HL-60/S4 treated with phorbol 12-myristate 13-acetate at 8.2 ng/mL for 4 days and 3 days (cell line): ENCODE measurements around the gene TRIM31.

Source experiments
- in situ Hi-C: fragments of 300-500 bp; cut with MboI; formaldehyde crosslinking; loops from 2 replicates; pipeline ENCODE4 v1.15.0; 2022; ENCODE audit warnings: low sequenced_read_pairs

The TRIM31 gene, protein sequence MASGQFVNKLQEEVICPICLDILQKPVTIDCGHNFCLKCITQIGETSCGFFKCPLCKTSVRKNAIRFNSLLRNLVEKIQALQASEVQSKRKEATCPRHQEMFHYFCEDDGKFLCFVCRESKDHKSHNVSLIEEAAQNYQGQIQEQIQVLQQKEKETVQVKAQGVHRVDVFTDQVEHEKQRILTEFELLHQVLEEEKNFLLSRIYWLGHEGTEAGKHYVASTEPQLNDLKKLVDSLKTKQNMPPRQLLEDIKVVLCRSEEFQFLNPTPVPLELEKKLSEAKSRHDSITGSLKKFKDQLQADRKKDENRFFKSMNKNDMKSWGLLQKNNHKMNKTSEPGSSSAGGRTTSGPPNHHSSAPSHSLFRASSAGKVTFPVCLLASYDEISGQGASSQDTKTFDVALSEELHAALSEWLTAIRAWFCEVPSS

GRCh38 chr6:30113003-30113759, at the start of gene TRIM31:
Gene TRIM31 (minus strand): TSS chr6:30113090. CDS start chr6:30112805, 285 bp downstream.
- in situ Hi-C loops = no loop called here

GRCh38 chr6:30162265-30163089, 49.6 kb upstream of the TRIM31 start:
- in situ Hi-C loops = no loop called here

DNA sequence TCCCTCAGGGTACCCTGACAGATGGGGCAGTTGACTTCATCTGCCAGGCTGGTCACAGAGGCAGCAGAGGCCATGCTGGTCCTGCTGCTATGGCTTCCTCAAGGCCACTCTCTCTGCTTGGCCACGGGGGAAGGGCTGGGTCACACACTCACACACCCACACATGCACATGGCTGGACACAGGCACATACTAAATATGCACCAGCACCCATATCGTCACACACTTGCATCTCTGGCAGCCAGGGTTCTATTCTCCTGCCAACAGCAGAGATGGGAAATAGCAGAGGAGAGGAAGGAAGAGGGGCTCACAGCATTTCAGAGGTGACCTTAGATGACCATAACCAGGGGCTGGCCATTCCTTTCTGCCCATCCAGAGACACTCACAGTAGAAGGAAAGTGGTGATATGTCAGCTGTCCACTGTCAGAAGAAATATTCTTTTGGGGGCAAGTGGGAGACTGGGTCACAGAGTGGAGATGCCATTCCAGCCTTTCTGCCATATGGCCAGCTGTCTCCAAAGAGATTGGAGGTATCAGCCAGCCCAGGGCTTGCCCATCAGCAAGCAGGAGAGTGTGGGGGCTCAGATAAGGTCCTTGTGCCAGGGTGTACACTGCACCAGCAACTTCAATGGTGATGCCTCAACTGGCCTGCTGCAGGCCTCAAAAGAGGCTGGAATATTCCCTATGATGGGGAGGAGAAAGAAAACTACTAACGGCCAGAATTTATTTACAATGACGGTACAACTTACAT, 48.1 kb upstream of the TRIM31 start, which contains the start of gene TRIM10:
TSS of gene TRIM10 (minus strand) at position 427 of the 747 bp plus-strand sequence. CDS start at position 74, 353 bp downstream.
- in situ Hi-C loops = no loop called here

DNA sequence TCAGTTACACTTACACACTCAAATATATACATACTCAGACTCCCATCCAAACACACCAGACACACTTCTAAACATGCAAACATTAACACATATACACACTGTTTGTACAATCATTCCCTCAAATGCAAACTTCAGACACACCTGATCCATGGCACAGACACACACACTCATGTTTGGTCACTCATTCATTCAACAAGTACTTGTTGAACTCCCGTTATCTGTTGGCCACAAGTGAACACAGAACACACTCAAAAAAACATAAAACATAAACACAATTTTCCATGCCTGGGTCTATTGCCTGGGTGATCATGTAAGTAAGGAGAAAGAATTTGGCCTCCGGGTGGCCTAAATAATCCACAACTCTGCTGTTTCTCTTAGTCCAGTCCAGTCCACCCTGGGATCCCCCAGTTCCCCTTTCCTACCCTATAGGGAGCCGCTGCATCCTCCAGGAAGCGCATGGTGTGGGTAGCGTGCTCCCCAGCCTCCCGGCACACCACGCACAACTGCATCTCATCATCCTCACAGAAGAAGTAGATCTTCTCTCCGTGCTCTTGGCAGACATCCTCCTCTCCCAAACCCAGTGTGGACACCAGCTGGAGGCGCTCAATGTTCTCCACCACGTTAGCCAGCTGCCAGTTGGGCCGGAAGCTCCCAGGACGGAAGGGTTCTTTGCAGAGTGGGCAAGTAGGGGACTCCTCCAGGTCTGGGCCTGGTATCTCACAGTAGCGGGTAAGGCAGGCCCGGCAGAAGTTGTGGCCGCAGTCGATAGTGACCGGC, 47.3 kb upstream of the TRIM31 start:
- in situ Hi-C loops = no loop called here

GRCh38 chr6:30158475-30159040, 45.7 kb upstream of the TRIM31 start:
- in situ Hi-C loops = no loop called here

- in situ Hi-C loops = no loop called here
Observed at GRCh38 chr6:30157999-30158398, 45.1 kb upstream of the TRIM31 start.

DNA sequence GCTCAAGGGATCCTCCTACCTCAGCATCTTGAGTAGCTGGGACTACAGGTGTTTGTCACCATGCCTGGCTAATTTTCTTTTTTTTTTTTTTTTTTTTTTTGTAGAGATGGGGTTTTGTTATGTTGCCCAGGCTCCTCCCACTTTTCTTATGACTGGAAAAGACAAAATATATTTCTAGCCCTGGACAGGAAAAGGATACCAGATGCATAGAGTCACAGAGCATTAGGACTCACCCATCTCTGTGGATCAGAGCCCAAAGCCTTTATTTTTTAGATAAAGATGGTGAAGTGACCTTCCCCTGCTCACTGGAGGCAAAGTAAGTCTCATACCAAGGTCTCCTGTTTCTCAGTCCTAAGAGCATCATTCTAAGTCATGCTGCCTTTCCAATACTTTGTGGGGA, 44.7 kb upstream of the TRIM31 start:
- in situ Hi-C loops = no loop called here

- in situ Hi-C loops = no loop called here
Observed at GRCh38 chr6:30156774-30157173, 43.9 kb upstream of the TRIM31 start.

- in situ Hi-C loops = no loop called here
Observed at GRCh38 chr6:30156262-30156599, 43.3 kb upstream of the TRIM31 start.

- in situ Hi-C loops = no loop called here
Observed at GRCh38 chr6:30155520-30156261, 42.8 kb upstream of the TRIM31 start.

DNA sequence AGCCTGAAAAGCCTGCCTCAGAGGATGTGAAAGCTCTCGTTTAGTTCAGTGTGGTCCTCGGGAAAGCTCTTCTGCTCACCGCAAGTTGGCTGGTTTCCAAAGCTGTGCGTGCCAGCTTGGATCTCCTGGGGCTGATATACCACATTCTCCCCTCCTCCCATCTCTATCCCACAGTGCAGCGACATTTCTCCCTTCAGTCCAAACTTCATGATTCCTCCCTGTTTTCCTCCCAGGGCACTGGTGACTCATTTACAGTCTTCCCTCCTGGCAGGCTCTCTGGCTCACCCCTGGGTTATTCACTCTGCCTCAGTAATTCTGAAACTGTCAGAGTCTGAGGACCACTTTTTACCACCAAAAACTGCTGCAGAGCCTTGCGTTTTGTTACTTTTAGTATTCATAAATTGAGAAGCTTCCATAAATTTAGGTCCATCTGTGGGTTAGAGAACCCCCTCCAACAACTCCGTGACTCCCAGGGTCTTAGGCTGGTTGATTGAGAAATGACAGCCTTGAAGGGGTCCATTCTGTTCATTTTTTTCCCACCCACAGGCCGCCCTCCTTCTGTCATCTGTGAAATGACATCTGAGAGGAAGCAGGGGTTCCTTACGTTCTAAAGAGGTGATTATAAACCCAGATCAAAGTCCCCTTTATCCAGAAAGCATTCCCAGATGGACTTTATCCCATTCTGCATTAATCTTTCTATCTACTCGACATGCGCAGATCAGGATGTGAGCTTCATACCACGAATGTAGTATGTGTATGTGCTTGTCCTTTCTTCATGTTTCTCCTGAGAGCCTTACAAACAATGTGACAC, 42.0 kb upstream of the TRIM31 start:
- in situ Hi-C loops = no loop called here

GRCh38 chr6:30154061-30154460, 41.2 kb upstream of the TRIM31 start:
- in situ Hi-C loops = no loop called here

DNA sequence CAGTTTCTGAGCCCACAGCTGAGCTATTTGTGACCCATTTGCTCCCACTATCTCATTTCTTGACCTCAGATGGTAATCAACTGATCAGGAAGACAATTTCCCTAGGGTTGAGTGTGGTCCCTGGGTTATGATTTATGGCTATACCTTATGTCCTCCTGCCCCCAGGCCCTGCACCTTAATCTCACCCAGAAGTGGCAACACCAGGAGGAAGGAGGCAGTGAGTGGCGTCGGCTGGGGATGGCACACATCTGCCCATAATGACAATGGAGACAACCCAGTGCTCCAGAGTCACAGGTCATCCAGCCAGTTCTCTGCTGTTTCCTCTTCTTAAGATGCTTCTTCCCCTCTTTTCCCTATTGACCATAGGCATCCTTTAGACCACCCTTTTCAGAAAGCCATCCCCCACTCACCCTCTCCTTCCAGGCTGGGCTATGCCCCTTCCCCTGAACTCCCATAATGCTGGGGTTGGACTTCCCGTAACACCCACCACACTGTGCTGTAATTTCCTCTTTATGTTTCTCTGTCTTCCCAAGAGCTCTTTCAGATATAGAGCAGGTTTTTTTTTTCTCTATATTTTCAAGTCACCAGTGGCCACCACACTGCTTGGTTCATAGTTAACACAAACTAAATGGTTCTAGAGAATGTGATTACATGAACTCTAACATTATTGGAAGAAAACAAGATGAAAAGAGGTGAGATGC, 40.2 kb upstream of the TRIM31 start:
- in situ Hi-C loops = no loop called here

DNA sequence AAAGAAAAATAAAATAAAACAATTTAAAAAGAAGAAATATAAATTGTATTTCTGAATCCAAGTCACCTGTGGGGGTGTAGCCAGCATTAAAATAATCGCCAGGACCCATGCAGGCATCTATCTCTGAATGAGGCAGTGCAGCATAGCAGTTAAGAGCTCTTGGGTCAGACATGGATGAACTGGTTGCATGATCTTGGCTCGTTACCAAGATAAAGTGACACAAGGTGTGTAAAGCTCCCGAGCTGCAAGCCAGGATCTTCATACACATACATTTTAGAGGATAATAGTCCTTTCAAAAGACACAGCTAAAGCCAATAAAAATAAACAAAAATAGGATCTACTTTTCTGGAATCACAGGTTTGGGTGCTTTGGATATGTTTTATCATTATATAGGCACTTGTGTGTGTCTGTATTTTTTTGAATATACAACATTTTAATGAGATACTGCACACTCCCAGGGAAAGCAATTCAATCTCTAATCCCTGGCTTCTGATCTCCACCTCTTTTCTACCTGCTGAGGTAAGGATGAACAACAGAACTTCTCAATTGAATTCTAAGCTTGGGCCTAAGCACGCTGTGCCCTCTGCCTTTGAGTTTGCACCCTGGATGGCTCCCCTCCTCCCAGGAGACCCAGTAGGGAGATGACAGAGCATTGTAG, 39.3 kb upstream of the TRIM31 start:
- in situ Hi-C loops = no loop called here

DNA sequence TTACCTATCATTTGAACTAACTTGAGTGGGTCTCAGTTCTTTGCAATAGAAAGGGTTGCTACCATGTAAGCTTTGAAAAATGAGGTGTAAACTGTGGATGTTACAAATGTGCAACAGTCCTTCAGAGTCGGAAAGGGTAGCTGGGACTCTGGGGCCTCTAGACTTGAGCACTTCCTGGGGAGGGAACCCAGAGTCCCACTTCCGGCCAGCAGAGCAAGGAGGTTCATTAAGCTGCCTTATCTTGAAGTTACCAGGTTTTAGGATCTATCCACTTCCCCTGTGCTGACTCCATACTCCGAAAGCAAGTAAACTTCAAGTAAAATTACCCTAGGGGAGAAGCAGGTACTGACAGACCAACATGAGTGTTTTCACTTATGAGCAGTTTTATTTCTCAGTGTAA, 38.7 kb upstream of the TRIM31 start:
- in situ Hi-C loops = no loop called here

DNA sequence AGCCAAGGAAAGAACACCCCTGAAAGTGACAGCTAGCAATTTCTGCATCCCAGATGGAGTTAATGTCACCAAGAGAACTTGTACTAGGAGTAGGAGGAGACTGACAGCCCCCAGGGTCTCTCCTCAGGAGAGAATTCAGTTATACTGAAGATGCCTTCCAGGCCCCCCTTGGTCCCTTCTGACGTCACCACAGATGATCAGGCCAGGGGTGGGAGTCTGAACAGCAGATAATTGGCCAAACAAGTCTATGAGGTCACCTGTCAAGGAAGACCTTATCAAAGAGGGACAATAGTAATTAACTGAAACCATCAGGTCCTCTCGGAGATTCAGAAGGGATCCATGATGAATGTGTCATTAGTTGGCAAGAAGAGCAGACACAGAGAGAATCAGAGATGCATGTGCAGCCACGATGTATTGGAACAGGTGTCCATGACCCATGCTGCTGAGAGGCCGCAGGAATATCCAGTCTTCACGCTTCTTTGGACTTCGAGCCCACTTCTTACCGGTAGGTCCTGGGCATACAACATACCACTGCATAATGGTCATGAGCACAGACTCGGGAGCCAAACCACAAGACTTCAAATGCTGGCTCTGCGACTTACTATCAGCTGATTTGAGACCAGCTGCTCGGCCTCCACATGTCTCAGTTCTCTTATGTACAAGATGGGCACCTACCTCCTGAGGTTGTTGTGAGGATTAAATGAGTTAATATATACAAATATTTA, 37.9 kb upstream of the TRIM31 start:
- in situ Hi-C loops = no loop called here
